ENCODE data around the gene CNGB1. TPM values are rescaled to one million over a fixed set of nuclear protein-coding genes. Genes with fewer than 3 reads are reported as not detected.

Gene CNGB1
- total and polyA plus RNA-seq, 2 of the 13 experiments (the other 11 are each of a cell fraction or from before 2014, with no cell fraction given): 0.02 to 0.15 TPM

DNA sequence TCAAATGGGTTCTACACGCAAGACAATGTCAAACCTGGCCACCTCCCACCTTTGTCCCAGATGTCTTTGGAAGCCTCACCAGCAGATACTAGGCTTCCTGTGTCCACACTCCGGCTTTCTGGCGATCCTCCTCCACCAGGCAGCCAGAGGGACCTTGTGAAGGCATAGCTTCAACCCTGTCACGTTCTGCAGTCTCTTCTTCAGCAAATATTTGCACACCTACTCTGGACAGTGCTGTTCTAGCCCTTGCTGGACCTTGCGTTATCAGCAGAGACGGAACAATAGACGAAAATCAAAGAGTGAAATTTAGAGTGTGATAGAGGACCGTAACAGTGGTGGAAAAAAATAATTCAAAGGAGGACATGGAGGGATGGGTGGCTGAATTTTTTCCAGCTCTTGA lies 130.1 kb downstream of the CNGB1 start (continued):
- TF ChIP-seq ZSCAN29 (CRISPR knock-in tag; conservative IDR thresholded peaks at IDR 0.05) (0 out of 2 replicates have a peak, but pooled peaks have one; percentile 28), MNT (IDR thresholded peaks at IDR 0.05) (no peak), ZNF432 (CRISPR knock-in tag; IDR thresholded peaks at IDR 0.05; ENCODE audit: borderline replicate concordance) (no peak), ZNF3 (CRISPR knock-in tag; IDR thresholded peaks at IDR 0.05) (no peak), ZNF121 (CRISPR knock-in tag; IDR thresholded peaks at IDR 0.05) (peak; percentile 91), MBD4 (IDR thresholded peaks at IDR 0.05; ENCODE audit: borderline replicate concordance, low read length) (no peak), MLX (CRISPR knock-in tag; IDR thresholded peaks at IDR 0.05) (peak; percentile 83; the same call in 1 of the 2 replicates), HHEX (CRISPR knock-in tag; IDR thresholded peaks at IDR 0.05) (peak; percentile 70), KAT2B (IDR thresholded peaks at IDR 0.05; ENCODE audit: borderline replicate concordance, low read depth, low read length) (no peak), ZNF329 (CRISPR knock-in tag; IDR thresholded peaks at IDR 0.05; ENCODE audit: low read depth) (no peak), ZNF34 (CRISPR knock-in tag; IDR thresholded peaks at IDR 0.05; ENCODE audit: borderline replicate concordance) (no peak), ZC3H4 (CRISPR knock-in tag; IDR thresholded peaks at IDR 0.05; ENCODE audit: borderline replicate concordance) (no peak), SKI (IDR thresholded peaks at IDR 0.05; ENCODE audit: partially characterized antibody) (peak; percentile 55), ZNF737 (CRISPR knock-in tag; IDR thresholded peaks at IDR 0.05; ENCODE audit: borderline replicate concordance) (no peak), NONO (IDR thresholded peaks at IDR 0.05) (no peak), NONO (CRISPR knock-in tag; conservative IDR thresholded peaks at IDR 0.05) (peak; percentile 93), HES4 (CRISPR knock-in tag; IDR thresholded peaks at IDR 0.05; ENCODE audit: borderline replicate concordance) (no peak), ZNF12 (CRISPR knock-in tag; IDR thresholded peaks at IDR 0.05) (peak; percentile 30; the same call in 1 of the 2 replicates), ZNF230 (CRISPR knock-in tag; IDR thresholded peaks at IDR 0.05) (no peak), GZF1 (CRISPR knock-in tag; IDR thresholded peaks at IDR 0.05) (no peak), ZNF234 (CRISPR knock-in tag; conservative IDR thresholded peaks at IDR 0.05) (no peak), ZFP41 (CRISPR knock-in tag; IDR thresholded peaks at IDR 0.05; ENCODE audit: borderline replicate concordance) (no peak), REXO4 (CRISPR knock-in tag; IDR thresholded peaks at IDR 0.05; ENCODE audit: borderline replicate concordance) (no peak), ZNF260 (CRISPR knock-in tag; IDR thresholded peaks at IDR 0.05; ENCODE audit: borderline replicate concordance, low read depth) (no peak), ELF3 (CRISPR knock-in tag; IDR thresholded peaks at IDR 0.05) (peak; percentile 78)
- TF ChIP-seq, protein P1, sequence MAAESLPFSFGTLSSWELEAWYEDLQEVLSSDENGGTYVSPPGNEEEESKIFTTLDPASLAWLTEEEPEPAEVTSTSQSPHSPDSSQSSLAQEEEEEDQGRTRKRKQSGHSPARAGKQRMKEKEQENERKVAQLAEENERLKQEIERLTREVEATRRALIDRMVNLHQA (CRISPR knock-in tag; IDR thresholded peaks at IDR 0.05): no peak
- TF ChIP-seq, protein P2, sequence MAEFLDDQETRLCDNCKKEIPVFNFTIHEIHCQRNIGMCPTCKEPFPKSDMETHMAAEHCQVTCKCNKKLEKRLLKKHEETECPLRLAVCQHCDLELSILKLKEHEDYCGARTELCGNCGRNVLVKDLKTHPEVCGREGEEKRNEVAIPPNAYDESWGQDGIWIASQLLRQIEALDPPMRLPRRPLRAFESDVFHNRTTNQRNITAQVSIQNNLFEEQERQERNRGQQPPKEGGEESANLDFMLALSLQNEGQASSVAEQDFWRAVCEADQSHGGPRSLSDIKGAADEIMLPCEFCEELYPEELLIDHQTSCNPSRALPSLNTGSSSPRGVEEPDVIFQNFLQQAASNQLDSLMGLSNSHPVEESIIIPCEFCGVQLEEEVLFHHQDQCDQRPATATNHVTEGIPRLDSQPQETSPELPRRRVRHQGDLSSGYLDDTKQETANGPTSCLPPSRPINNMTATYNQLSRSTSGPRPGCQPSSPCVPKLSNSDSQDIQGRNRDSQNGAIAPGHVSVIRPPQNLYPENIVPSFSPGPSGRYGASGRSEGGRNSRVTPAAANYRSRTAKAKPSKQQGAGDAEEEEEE (CRISPR knock-in tag; IDR thresholded peaks at IDR 0.05; ENCODE audit: borderline replicate concordance): no peak
- TF ChIP-seq, protein P3, sequence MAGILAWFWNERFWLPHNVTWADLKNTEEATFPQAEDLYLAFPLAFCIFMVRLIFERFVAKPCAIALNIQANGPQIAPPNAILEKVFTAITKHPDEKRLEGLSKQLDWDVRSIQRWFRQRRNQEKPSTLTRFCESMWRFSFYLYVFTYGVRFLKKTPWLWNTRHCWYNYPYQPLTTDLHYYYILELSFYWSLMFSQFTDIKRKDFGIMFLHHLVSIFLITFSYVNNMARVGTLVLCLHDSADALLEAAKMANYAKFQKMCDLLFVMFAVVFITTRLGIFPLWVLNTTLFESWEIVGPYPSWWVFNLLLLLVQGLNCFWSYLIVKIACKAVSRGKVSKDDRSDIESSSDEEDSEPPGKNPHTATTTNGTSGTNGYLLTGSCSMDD (CRISPR knock-in tag; IDR thresholded peaks at IDR 0.05): no peak

Measured in HepG2 (cell line).